Endothelial cell of umbilical vein (primary cell): ENCODE measurements around the gene SLC25A5. TPM values are rescaled to one million over a fixed set of nuclear protein-coding genes. Genes with fewer than 3 reads are reported as not detected.

Experiments
- BruUV-seq: library from RNA; stranded (reverse); fragments of 400-500 nt; replicated peaks from 2 replicates; lab custom pipeline; 2021; lab: Mats Ljungman, UMichigan
- CTCF ChIA-PET: fragments of 300-600, 350-600 bp; sonication (Branson Sonifier 250); formaldehyde crosslinking; loops from one replicate; lab custom pipeline; 2021; ENCODE audit warnings: antibody characterized with exemption, inconsistent platforms; lab: Charles Lee
- POLR2A ChIA-PET: fragments of 300-600, 350-600 bp; sonication (Branson Sonifier 250); formaldehyde crosslinking; loops from one replicate; lab custom pipeline; 2021; ENCODE audit warnings: antibody characterized with exemption, inconsistent platforms; lab: Charles Lee
- DNase-seq: peaks from one replicate; pipeline ENCODE4 v3.0.0-alpha.2; 2011; ENCODE audit warnings: low read depth, low spot score
- FAIRE-seq: peaks from 2 replicates; lab custom pipeline; 2011; peaks lifted over from hg19 to GRCh38; lab: Jason Lieb, UNC
- H2AFZ ChIP-seq: 2 replicates; pipeline ENCODE4 v1.6.0; 2012; ENCODE audit warnings: low read depth, low read length, control low read depth, inconsistent platforms
- H3K27ac ChIP-seq: 2 replicates; pipeline ENCODE4 v1.5.1; 2011; ENCODE audit warnings: low read depth, mild to moderate bottlenecking, control low read depth, low read length, moderate library complexity; ENCODE audit not compliant: insufficient read depth
- H3K27me3 ChIP-seq, 2 experiments: 2 replicates each; pipeline versions ENCODE4 v1.6.0 to v1.6.1; 2011; ENCODE audit warnings: low read length in 2 of 2, mixed read lengths in 1 of 2; ENCODE audit not compliant: control insufficient read depth in 2 of 2, insufficient read depth in 2 of 2
- H3K36me3 ChIP-seq, 2 experiments: 2 replicates in 1 of 2; 3 replicates in 1 of 2; pipeline ENCODE4 v1.5.1; 2011; ENCODE audit warnings: low read length in 2 of 2, mild to moderate bottlenecking in 1 of 2, moderate library complexity in 1 of 2; ENCODE audit not compliant: control insufficient read depth in 2 of 2, insufficient read depth in 2 of 2; ENCODE audit errors: extremely low read depth in 1 of 2
- H3K4me1 ChIP-seq: 3 replicates; pipeline ENCODE4 v1.5.1; 2011; ENCODE audit warnings: mild to moderate bottlenecking, low read length; ENCODE audit not compliant: control insufficient read depth, insufficient read depth; ENCODE audit errors: extremely low read depth
- H3K4me2 ChIP-seq: 2 replicates; pipeline ENCODE4 v1.6.1; 2011; ENCODE audit warnings: low read length, control low read depth, mixed read lengths; ENCODE audit not compliant: insufficient read depth
- H3K4me3 ChIP-seq, 3 experiments: fragments of 200-600 bp in 1 of 3; sonication (generic), shearing (Covaris generic) in 1 of 3; replicated peaks in 1 of 3; 2 replicates each; pipeline ENCODE4 v1.5.1; 2011 to 2016; ENCODE audit warnings: control low read depth in 3 of 3, low read length in 3 of 3, mild to moderate bottlenecking in 2 of 3, inconsistent platforms in 1 of 3, low read depth in 1 of 3, moderate library complexity in 1 of 3; ENCODE audit not compliant: insufficient read depth in 1 of 3
- H3K79me2 ChIP-seq: 2 replicates; pipeline ENCODE4 v1.6.0; 2012; ENCODE audit warnings: low read length, inconsistent platforms; ENCODE audit not compliant: control insufficient read depth, insufficient read depth
- H3K9ac ChIP-seq: replicated peaks from 2 replicates; pipeline ENCODE3; 2011; ENCODE audit warnings: low read length, control low read depth; ENCODE audit not compliant: insufficient read depth; ENCODE audit errors: extremely low read depth
- H3K9me1 ChIP-seq: replicated peaks from 3 replicates; pipeline ENCODE4 v1.6.0; 2011; ENCODE audit warnings: mild to moderate bottlenecking, low read length; ENCODE audit not compliant: control insufficient read depth, insufficient read depth; ENCODE audit errors: extremely low read depth
- H3K9me3 ChIP-seq: replicated peaks from 2 replicates; pipeline ENCODE4 v1.5.1; 2012; ENCODE audit warnings: low read length, inconsistent platforms; ENCODE audit not compliant: control insufficient read depth, insufficient read depth
- H4K20me1 ChIP-seq: replicated peaks from 2 replicates; pipeline ENCODE3; 2011; ENCODE audit warnings: mild to moderate bottlenecking, low read length; ENCODE audit not compliant: control insufficient read depth, insufficient read depth; ENCODE audit errors: extremely low read depth
- EZH2 ChIP-seq: IDR thresholded peaks from 2 replicates; pipeline ENCODE4 v1.6.1; 2012; ENCODE audit warnings: borderline replicate concordance, low read depth, mild to moderate bottlenecking, moderate library complexity, low read length, inconsistent platforms; ENCODE audit not compliant: severe bottlenecking
- FOS ChIP-seq: IDR thresholded peaks from 2 replicates; pipeline ENCODE4 v1.6.1; 2011; ENCODE audit warnings: mild to moderate bottlenecking, low read length, moderate library complexity, borderline replicate concordance; ENCODE audit not compliant: insufficient read depth
- GATA2 ChIP-seq: IDR thresholded peaks from 2 replicates; pipeline ENCODE4 v1.7.0; 2011; ENCODE audit warnings: low read depth, mild to moderate bottlenecking, moderate library complexity, mixed read lengths, low read length; ENCODE audit not compliant: insufficient read length, insufficient read depth
- JUN ChIP-seq: IDR thresholded peaks from 2 replicates; pipeline ENCODE4 v1.6.1; 2011; ENCODE audit warnings: borderline replicate concordance, low read depth; ENCODE audit not compliant: insufficient read length, insufficient read depth
- MYC ChIP-seq: IDR thresholded peaks from one replicate; pipeline ENCODE4 v1.6.1; 2011; ENCODE audit warnings: mild to moderate bottlenecking, low read depth, low read length
- POLR2A ChIP-seq: IDR thresholded peaks from 2 replicates; pipeline ENCODE4 v1.6.1; 2012; ENCODE audit warnings: low read depth, mild to moderate bottlenecking, control low read depth, low read length
- POLR2AphosphoS5 ChIP-seq: IDR thresholded peaks from 2 replicates; pipeline ENCODE4 v1.6.1; 2012; ENCODE audit warnings: low read depth, mild to moderate bottlenecking, control low read depth, low read length, moderate library complexity; ENCODE audit not compliant: insufficient read depth
- dilution Hi-C: fragments of 300-500 bp; cut with MboI; formaldehyde crosslinking; loops from one replicate; pipeline ENCODE4 v1.15.0; 2019; ENCODE audit warnings: low sequenced_read_pairs; ENCODE audit not compliant: extremely low pct_ligation_motif_present
- intact Hi-C: fragments of 100-400 bp; cut with micrococcal nuclease; formaldehyde crosslinking; loops from one replicate; pipeline ENCODE4 v1.10.0; 2022
- polyA plus RNA-seq, 4 experiments: library from polyadenylated mRNA; depleted of rRNA in 3 of 4; stranded (reverse) in 3 of 4; unstranded in 1 of 4; fragments of >200 nt; gene quantifications; 2 replicates each; pipeline versions ENCODE4 v1.2.1 to v1.2.3, GENCODE V29; 2011 to 2012; ENCODE audit warnings: missing spikeins in 1 of 4
- total RNA-seq: library from RNA; stranded (reverse); gene quantifications from 2 replicates; pipeline ENCODE4 v1.2.3, GENCODE V29; 2021
- TF ChIP-seq, protein P1 (sequence below): IDR thresholded peaks from 2 replicates; pipeline ENCODE4 v1.6.1; 2011; ENCODE audit not compliant: insufficient read depth, insufficient read length
- TF ChIP-seq, protein P2 (sequence below), 2 donors: IDR thresholded peaks; 1 replicate in 1 of 2; 2 replicates in 1 of 2; pipeline ENCODE4 v1.5.1; 2011; ENCODE audit warnings: low read length in 2 of 2, mild to moderate bottlenecking in 2 of 2, moderate library complexity in 2 of 2, control low read depth in 1 of 2, inconsistent platforms in 1 of 2, low read depth in 1 of 2; ENCODE audit not compliant: insufficient read depth in 1 of 2; ENCODE audit errors: extremely low read depth in 1 of 2

Gene SLC25A5
- total and polyA plus RNA-seq, 2 donors (not counting 3 experiments of a cell fraction or from before 2014, with no cell fraction given): 379 to 651 TPM

DNA sequence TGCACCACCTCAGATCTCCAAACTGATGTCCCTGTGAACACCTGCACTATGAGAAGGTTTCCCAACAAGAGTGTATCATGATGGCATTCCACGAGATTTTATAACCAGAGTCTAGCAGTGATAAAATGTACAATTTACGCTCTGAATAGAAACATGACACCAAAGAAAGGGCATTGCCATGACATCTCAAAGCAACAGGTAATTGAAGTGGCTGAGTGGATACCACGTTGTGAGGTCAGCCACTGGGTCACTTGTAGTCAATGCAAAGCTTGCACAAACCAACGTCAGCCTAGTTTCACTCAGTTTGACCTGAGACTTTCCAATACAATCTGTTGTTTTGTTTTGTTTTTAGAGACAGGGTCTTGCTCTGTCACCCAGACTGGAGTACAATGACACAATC, 15.0 kb upstream of the SLC25A5 start:
- TF ChIP-seq MYC (no peak), JUN (no peak), POLR2A (no peak), EZH2 (no peak), POLR2AphosphoS5 (no peak)
- ChIA-PET CTCF (no interaction called here), POLR2A (no interaction called here)
- Histone ChIP-seq H3K4me1 (no peaks in the 10 kb centered on the region), H3K79me2 (no peaks in the 10 kb centered on the region), H3K36me3 (peaks cover 0 to 3% of the 10 kb centered on the region in 2 experiments), H3K27me3 (no peaks in the 10 kb centered on the region), H4K20me1 (no peaks in the 10 kb centered on the region), H3K9me3 (no peaks in the 10 kb centered on the region), H3K4me3 (no peak overlapping the region), H3K4me2 (no peak overlapping the region), H3K9me1 (no peaks in the 10 kb centered on the region), H3K9ac (no peak overlapping the region), H2AFZ (no peak overlapping the region), H3K27ac (no peak overlapping the region)
- intact Hi-C loops (no loop called here), dilution Hi-C loops (no loop called here)
- DNase-seq: no peak
- no TSS peak for BruUV-seq
- no peak for FAIRE-seq

DNA sequence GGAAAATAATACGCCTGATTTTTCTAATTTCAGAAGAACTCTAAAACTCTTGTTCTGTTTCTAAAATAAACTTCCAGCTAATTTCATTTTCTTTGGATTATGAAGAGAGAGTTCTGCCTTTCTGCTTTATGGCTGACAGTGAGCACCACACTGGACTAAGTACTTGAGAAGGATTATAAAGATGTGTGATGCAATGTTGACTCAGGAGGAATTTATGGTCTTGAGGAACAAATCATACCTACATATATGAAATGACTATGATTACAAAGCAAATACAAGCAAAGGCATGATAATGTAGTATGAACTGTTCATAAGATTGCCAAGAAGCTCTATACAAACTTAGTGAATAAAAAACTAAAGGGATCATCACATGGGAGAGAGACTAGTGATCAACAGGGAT, 13.0 kb upstream of the SLC25A5 start:
- Histone ChIP-seq H3K36me3 (peaks cover 0 to 3% of the 10 kb centered on the region in 2 experiments), H3K4me1 (no peaks in the 10 kb centered on the region), H2AFZ (no peak overlapping the region), H3K9ac (no peak overlapping the region), H3K9me1 (no peaks in the 10 kb centered on the region), H3K79me2 (no peaks in the 10 kb centered on the region), H3K9me3 (no peaks in the 10 kb centered on the region), H3K27me3 (no peaks in the 10 kb centered on the region), H3K27ac (no peak overlapping the region), H3K4me3 (no peak overlapping the region), H4K20me1 (no peaks in the 10 kb centered on the region), H3K4me2 (no peak overlapping the region)
- ChIA-PET POLR2A (no interaction called here), CTCF (interaction anchor here (0.7 kb wide), 1 partner anchor 155 kb away, joined by 3 read pairs; no protein-coding TSS in a partner anchor)
- TF ChIP-seq POLR2AphosphoS5 (no peak), GATA2 (no peak), EZH2 (no peak), JUN (no peak), POLR2A (no peak), FOS (no peak), MYC (no peak)
- TF ChIP-seq, protein P1, sequence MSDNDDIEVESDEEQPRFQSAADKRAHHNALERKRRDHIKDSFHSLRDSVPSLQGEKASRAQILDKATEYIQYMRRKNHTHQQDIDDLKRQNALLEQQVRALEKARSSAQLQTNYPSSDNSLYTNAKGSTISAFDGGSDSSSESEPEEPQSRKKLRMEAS: no peak
- TF ChIP-seq, protein P2, sequence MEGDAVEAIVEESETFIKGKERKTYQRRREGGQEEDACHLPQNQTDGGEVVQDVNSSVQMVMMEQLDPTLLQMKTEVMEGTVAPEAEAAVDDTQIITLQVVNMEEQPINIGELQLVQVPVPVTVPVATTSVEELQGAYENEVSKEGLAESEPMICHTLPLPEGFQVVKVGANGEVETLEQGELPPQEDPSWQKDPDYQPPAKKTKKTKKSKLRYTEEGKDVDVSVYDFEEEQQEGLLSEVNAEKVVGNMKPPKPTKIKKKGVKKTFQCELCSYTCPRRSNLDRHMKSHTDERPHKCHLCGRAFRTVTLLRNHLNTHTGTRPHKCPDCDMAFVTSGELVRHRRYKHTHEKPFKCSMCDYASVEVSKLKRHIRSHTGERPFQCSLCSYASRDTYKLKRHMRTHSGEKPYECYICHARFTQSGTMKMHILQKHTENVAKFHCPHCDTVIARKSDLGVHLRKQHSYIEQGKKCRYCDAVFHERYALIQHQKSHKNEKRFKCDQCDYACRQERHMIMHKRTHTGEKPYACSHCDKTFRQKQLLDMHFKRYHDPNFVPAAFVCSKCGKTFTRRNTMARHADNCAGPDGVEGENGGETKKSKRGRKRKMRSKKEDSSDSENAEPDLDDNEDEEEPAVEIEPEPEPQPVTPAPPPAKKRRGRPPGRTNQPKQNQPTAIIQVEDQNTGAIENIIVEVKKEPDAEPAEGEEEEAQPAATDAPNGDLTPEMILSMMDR (IDR thresholded peaks at IDR 0.05; ENCODE audit: extremely low read depth in 1 of 2, insufficient read depth in 1 of 2, low read depth in 1 of 2, low read length in 2 of 2): no peak
- BruUV-seq: no TSS peak
- no peak for DNase-seq
- intact Hi-C loops: no loop called here
- dilution Hi-C loops: no loop called here
- no peak for FAIRE-seq
